Measurements from ENCODE around the gene ATPAF2. TPM values are rescaled to one million over a fixed set of nuclear protein-coding genes. Genes with fewer than 3 reads are reported as not detected.

The ATPAF2 gene
- total and polyA plus RNA-seq, 7 donors, result 16.5 to 39.7 (median 26.7) TPM

- peak; percentile 37 to 68 for DNase-seq
- TF ChIP-seq CTCF (IDR thresholded peaks at IDR 0.05), result no peak
- Histone ChIP-seq H3K27me3 (ENCODE audit: insufficient read depth in 3 of 3, low read length in 2 of 3) (no peaks in the 10 kb centered on the region), H3K9me3 (no peaks in the 10 kb centered on the region), H3K4me1 (peaks cover 44% of the 10 kb centered on the region), H3K36me3 (ENCODE audit: insufficient read depth in 1 of 2, low read depth in 1 of 2) (peaks cover 3 to 25% of the 10 kb centered on the region in 2 donors), H3K27ac (peak overlapping the region; percentile 90), H3K4me3 (peak overlapping the region; percentile 90)
- ATAC-seq, result peak; percentile 26 to 63 (median 54)
- WGBS, 3 donors, result 10 to 31% (median 22%) methylated on average over 1 of the region's 1 CpG
- intact Hi-C loops (cut with DNase I), result no loop called here
Measured at GRCh38 chr17:18041776-18042175, 2.8 kb upstream of the ATPAF2 start.

GRCh38 chr17:18040261-18040858, 1.4 kb upstream of the ATPAF2 start:
- no peak for TF ChIP-seq CTCF (IDR thresholded peaks at IDR 0.05)
- H3K4me1 ChIP-seq, result peaks cover 44% of the 10 kb centered on the region
- H3K9me3 ChIP-seq, result no peaks in the 10 kb centered on the region
- H3K4me3 ChIP-seq, result peak overlapping the region; percentile 90
- intact Hi-C loops (cut with DNase I), result no loop called here
- 21 to 35% (median 24%) methylated on average over 6 of the region's 6 CpGs for WGBS, 3 donors
- ATAC-seq (no peak), DNase-seq (no peak)
- peak overlapping the region; percentile 90 for H3K27ac ChIP-seq
- no peaks in the 10 kb centered on the region for H3K27me3 ChIP-seq (ENCODE audit: insufficient read depth in 3 of 3, low read length in 2 of 3)
- H3K36me3 ChIP-seq (ENCODE audit: insufficient read depth in 1 of 2, low read depth in 1 of 2), result peaks cover 3 to 13% of the 10 kb centered on the region in 2 donors

- Histone ChIP-seq H3K9me3 (no peaks in the 10 kb centered on the region), H3K4me1 (peaks cover 43% of the 10 kb centered on the region), H3K27ac (peak overlapping the region; percentile 90), H3K4me3 (peak overlapping the region; percentile 90), H3K27me3 (ENCODE audit: insufficient read depth in 3 of 3, low read length in 2 of 3) (no peaks in the 10 kb centered on the region), H3K36me3 (ENCODE audit: insufficient read depth in 1 of 2, low read depth in 1 of 2) (peaks cover 0 to 6% of the 10 kb centered on the region in 2 donors)
- intact Hi-C loops (cut with DNase I), result loop anchor here (5.0 to 10.0 kb wide), 5 partner anchors 115 to 355 kb away; partner anchors contain the start of gene RAI1 (in 1 of the 2)
- peak; percentile 27 to 76 for DNase-seq
- no peak for TF ChIP-seq CTCF (IDR thresholded peaks at IDR 0.05)
- 0 to 1% (median 1%) methylated on average over 40 to 70 of the region's 81 CpGs for WGBS, 3 donors
- peak in 3 of 4 donors; percentile 3 to 51 (median 48) for ATAC-seq
Measured at GRCh38 chr17:18039535-18040260, 730 bp upstream of the ATPAF2 start.

GRCh38 chr17:18038149-18038850, 668 bp downstream of the ATPAF2 start:
- H3K36me3 ChIP-seq (ENCODE audit: insufficient read depth in 1 of 2, low read depth in 1 of 2), result no peaks in the 10 kb centered on the region
- intact Hi-C loops (cut with DNase I), result loop anchor here (5.0 to 10.0 kb wide), 5 partner anchors 113 to 353 kb away; partner anchors contain the start of gene RAI1 (in 1 of the 2)
- no peak for TF ChIP-seq CTCF (IDR thresholded peaks at IDR 0.05)
- H3K4me3 ChIP-seq, result peak overlapping the region; percentile 90
- ATAC-seq, result no peak
- 5 to 9% (median 6%) methylated on average over 13 of the region's 13 CpGs for WGBS, 3 donors
- DNase-seq, result no peak
- H3K9me3 ChIP-seq, result no peaks in the 10 kb centered on the region
- H3K4me1 ChIP-seq, result peaks cover 34% of the 10 kb centered on the region
- H3K27ac ChIP-seq, result peak overlapping the region; percentile 90
- H3K27me3 ChIP-seq (ENCODE audit: insufficient read depth in 3 of 3, low read length in 2 of 3), result no peaks in the 10 kb centered on the region

Measured in psoas muscle (tissue), 8 donors.